Lung (tissue), 12 donors: Measurements from ENCODE around the gene BCAS3. TPM values are rescaled to one million over a fixed set of nuclear protein-coding genes. Genes with fewer than 3 reads are reported as not detected.

ENCODE experiments used
- ATAC-seq: fragments of 200-7000 bp; cut with Tn5 transposase; one replicate; pipeline ENCODE4 v1.9.1; 2020; ENCODE audit warnings: moderate number of reproducible peaks; ENCODE audit not compliant: insufficient read depth, low FRiP score
- DNase-seq, 3 donors: peaks; one replicate each; pipeline ENCODE4 v3.0.0-alpha.2; 2013 to 2017
- H3K27ac ChIP-seq, 2 donors: one replicate each; pipeline ENCODE4 v1.5.1; 2013; ENCODE audit warnings: mild to moderate bottlenecking in 2 of 2, moderate library complexity in 2 of 2, control low read depth in 1 of 2, inconsistent platforms in 1 of 2, low read depth in 1 of 2, low read length in 1 of 2
- H3K27me3 ChIP-seq, 3 donors: one replicate each; pipeline ENCODE4 v1.5.1; 2013; ENCODE audit warnings: low read length in 2 of 3; ENCODE audit not compliant: control insufficient read depth in 3 of 3, insufficient read depth in 3 of 3
- H3K36me3 ChIP-seq, 4 donors: one replicate each; pipeline ENCODE4 v1.5.1; 2013; ENCODE audit warnings: low read length in 4 of 4, mild to moderate bottlenecking in 1 of 4, moderate library complexity in 1 of 4; ENCODE audit not compliant: control insufficient read depth in 4 of 4, insufficient read depth in 4 of 4
- H3K4me1 ChIP-seq, 5 donors: one replicate each; pipeline ENCODE4 v1.5.1; 2013; ENCODE audit warnings: low read length in 5 of 5, mild to moderate bottlenecking in 2 of 5, moderate library complexity in 1 of 5; ENCODE audit not compliant: control insufficient read depth in 5 of 5, insufficient read depth in 5 of 5
- H3K4me3 ChIP-seq: one replicate; pipeline ENCODE4 v1.5.1; 2013; ENCODE audit warnings: mild to moderate bottlenecking, control low read depth, moderate library complexity
- H3K9ac ChIP-seq, 2 donors: one replicate each; pipeline ENCODE4 v1.5.1; 2013; ENCODE audit warnings: low read length in 2 of 2, control low read depth in 1 of 2; ENCODE audit not compliant: insufficient read depth in 1 of 2
- H3K9me3 ChIP-seq, 4 donors: one replicate each; pipeline ENCODE4 v1.5.1; 2013; ENCODE audit warnings: low read length in 3 of 4, mild to moderate bottlenecking in 1 of 4, moderate library complexity in 1 of 4; ENCODE audit not compliant: control insufficient read depth in 4 of 4, insufficient read depth in 3 of 4
- WGBS, 2 donors: extraction: QIAGEN DNeasy Blood & Tissue Kit; methylation state at CpG; one replicate each; pipeline ENCODE4 v1.1.7; 2013; 5-methylcytosine and 5-hydroxymethylcytosine counted together
- polyA plus RNA-seq, 2 donors: library from polyadenylated mRNA; stranded (reverse); fragments of 200-250 nt; gene quantifications; one replicate each; pipeline ENCODE4 v1.2.1, GENCODE V29; 2013
- total RNA-seq, 2 donors: library from RNA; depleted of rRNA in 1 of 2; stranded (reverse); fragments of >200 nt in 1 of 2; gene quantifications; one replicate each; pipeline ENCODE4 v1.2.1, GENCODE V29; 2014 to 2021
- TF ChIP-seq, protein P1 (sequence below): IDR thresholded peaks from 2 replicates; pipeline ENCODE4 v1.5.1; 2012; ENCODE audit warnings: mild to moderate bottlenecking; ENCODE audit errors: control extremely low read depth, extremely low read depth
- donor health status: control.
- donor health status: control.
- donor health status: Bipolar disorder and iron deficiency.
- donor health status: healthy.
- donor health status: DM: yes; HTN: yes; CAD: no.

Gene BCAS3
- total and polyA plus RNA-seq, 4 donors = 4.0 to 101 (median 20.3) TPM

GRCh38 chr17:60652454-60653247 lies 25.0 kb upstream of the BCAS3 start:
- WGBS, 2 donors = 62 to 87% methylated on average over 2 of the region's 2 CpGs
- Histone ChIP-seq H3K9ac (no peak overlapping the region), H3K4me3 (no peak overlapping the region), H3K9me3 (no peaks in the 10 kb centered on the region), H3K27me3 (no peaks in the 10 kb centered on the region), H3K36me3 (peaks cover 9 to 14% (median 11%) of the 10 kb centered on the region in 4 donors), H3K27ac (no peak overlapping the region), H3K4me1 (no peaks in the 10 kb centered on the region)
- TF ChIP-seq, protein P1, sequence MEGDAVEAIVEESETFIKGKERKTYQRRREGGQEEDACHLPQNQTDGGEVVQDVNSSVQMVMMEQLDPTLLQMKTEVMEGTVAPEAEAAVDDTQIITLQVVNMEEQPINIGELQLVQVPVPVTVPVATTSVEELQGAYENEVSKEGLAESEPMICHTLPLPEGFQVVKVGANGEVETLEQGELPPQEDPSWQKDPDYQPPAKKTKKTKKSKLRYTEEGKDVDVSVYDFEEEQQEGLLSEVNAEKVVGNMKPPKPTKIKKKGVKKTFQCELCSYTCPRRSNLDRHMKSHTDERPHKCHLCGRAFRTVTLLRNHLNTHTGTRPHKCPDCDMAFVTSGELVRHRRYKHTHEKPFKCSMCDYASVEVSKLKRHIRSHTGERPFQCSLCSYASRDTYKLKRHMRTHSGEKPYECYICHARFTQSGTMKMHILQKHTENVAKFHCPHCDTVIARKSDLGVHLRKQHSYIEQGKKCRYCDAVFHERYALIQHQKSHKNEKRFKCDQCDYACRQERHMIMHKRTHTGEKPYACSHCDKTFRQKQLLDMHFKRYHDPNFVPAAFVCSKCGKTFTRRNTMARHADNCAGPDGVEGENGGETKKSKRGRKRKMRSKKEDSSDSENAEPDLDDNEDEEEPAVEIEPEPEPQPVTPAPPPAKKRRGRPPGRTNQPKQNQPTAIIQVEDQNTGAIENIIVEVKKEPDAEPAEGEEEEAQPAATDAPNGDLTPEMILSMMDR = no peak
- ATAC-seq (no peak), DNase-seq (no peak)

GRCh38 chr17:60653569-60653968 lies 24.1 kb upstream of the BCAS3 start:
- TF ChIP-seq, protein P1 = no peak
- Histone ChIP-seq H3K9me3 (no peaks in the 10 kb centered on the region), H3K27ac (no peak overlapping the region), H3K9ac (no peak overlapping the region), H3K4me1 (no peaks in the 10 kb centered on the region), H3K4me3 (no peak overlapping the region), H3K27me3 (no peaks in the 10 kb centered on the region), H3K36me3 (peaks cover 9 to 14% (median 11%) of the 10 kb centered on the region in 4 donors)
- ATAC-seq = no peak
- WGBS, 2 donors = 98 to 100% methylated on average over 1 of the region's 1 CpG
- no peak for DNase-seq

DNA sequence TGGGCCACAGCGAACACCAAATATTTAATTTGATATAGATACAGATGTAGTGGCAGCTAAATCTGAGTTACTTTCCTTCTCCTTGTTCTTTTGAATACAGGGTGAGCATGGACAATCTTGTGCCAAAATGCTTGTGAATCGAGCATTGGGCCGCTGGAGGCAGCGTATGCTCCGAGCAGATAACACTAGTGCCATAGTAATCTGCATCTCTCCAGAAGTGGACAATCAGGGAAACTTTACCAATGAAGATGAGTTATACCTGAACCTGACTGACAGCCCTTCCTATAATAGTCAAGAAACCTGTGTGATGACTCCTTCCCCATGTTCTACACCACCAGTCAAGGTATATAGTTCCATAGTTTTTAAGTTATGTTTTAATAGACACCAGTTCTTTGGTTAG lies 21.2 kb upstream of the BCAS3 start:
- no peak overlapping the region for H3K27ac ChIP-seq
- no peak overlapping the region for H3K9ac ChIP-seq
- no peak overlapping the region for H3K4me3 ChIP-seq
- peaks cover 0 to 1% (median 0%) of the 10 kb centered on the region in 5 donors for H3K4me1 ChIP-seq
- DNase-seq (no peak), ATAC-seq (no peak)
- no peaks in the 10 kb centered on the region for H3K27me3 ChIP-seq
- H3K36me3 ChIP-seq = peaks cover 3 to 8% (median 3%) of the 10 kb centered on the region in 4 donors
- WGBS, 2 donors = 95 to 97% methylated on average over 5 of the region's 5 CpGs
- no peaks in the 10 kb centered on the region for H3K9me3 ChIP-seq
- TF ChIP-seq, protein P1 = no peak
